Measurements from ENCODE around the gene PBX4.

GRCh38 chr19:19570571-19570970 lies 47.9 kb downstream of the PBX4 start:
- no peak for TF ChIP-seq CTCF (IDR thresholded peaks at IDR 0.05)
- no peak for TF ChIP-seq POLR2A (IDR thresholded peaks at IDR 0.05)
- TF ChIP-seq POLR2AphosphoS5 (IDR thresholded peaks at IDR 0.05): no peak
